HepG2 (cell line): Measurements from ENCODE around the gene CEACAM16. TPM values are rescaled to one million over a fixed set of nuclear protein-coding genes. Genes with fewer than 3 reads are reported as not detected.
A peak's percentile ranks its signal among the peaks of the same experiment; 100 is the strongest.

Source experiments
- ATAC-seq: fragments of 200-7000 bp; cut with Tn5 transposase; 3 replicates; pipeline ENCODE4 v1.9.1; 2020; ENCODE audit warnings: mild to moderate bottlenecking, moderate library complexity
- BruUV-seq: library from RNA; stranded (reverse); fragments of 400-500 nt; replicated peaks from 2 replicates; lab custom pipeline; 2021; lab: Mats Ljungman, UMichigan
- CTCF ChIA-PET: fragments of 300-600 bp; formaldehyde crosslinking; extraction: SDS; loops from one replicate; lab custom pipeline; 2021; ENCODE audit warnings: low total read pairs, inconsistent platforms, low intra/inter-chr PET ratio; lab: Yijun Ruan, JAX
- POLR2A ChIA-PET: fragments of 350-600 bp; sonication (Branson Sonifier 250); formaldehyde crosslinking; loops from one replicate; lab custom pipeline; 2020; ENCODE audit warnings: antibody characterized with exemption, inconsistent platforms; lab: Yijun Ruan, JAX
- DNase-seq: peaks from one replicate; pipeline ENCODE4 v3.0.0-alpha.2; 2015; ENCODE audit warnings: low spot score
- FAIRE-seq: peaks from 3 replicates; lab custom pipeline; 2011; peaks lifted over from hg19 to GRCh38; lab: Jason Lieb, UNC
- H2AFZ ChIP-seq: one replicate; pipeline ENCODE4 v1.6.1; 2011; ENCODE audit warnings: low read length, inconsistent platforms
- H3K27ac ChIP-seq: fragments of 300-600 bp; 3 replicates; pipeline ENCODE4 v1.8.0; 2011; ENCODE audit warnings: mixed run types, mild to moderate bottlenecking, mixed read lengths, low read length, inconsistent platforms; ENCODE audit not compliant: insufficient read depth; ENCODE audit errors: extremely low read length
- H3K27me3 ChIP-seq, 2 experiments: fragments of 200-600 bp in 1 of 2; 2 replicates in 1 of 2; 3 replicates in 1 of 2; pipeline versions ENCODE4 v1.6.0 to v1.8.0; 2011; ENCODE audit warnings: low read length in 2 of 2, mild to moderate bottlenecking in 2 of 2, moderate library complexity in 2 of 2, inconsistent platforms in 1 of 2; ENCODE audit not compliant: insufficient read depth in 2 of 2, control insufficient read depth in 1 of 2
- H3K36me3 ChIP-seq, 2 experiments: fragments of 200-600 bp in 1 of 2; replicated peaks in 1 of 2; 2 replicates in 1 of 2; 3 replicates in 1 of 2; pipeline versions ENCODE4 v1.5.1 to v1.8.0; 2011; ENCODE audit warnings: low read length in 2 of 2, inconsistent platforms in 1 of 2; ENCODE audit not compliant: insufficient read depth in 2 of 2, control insufficient read depth in 1 of 2
- H3K4me1 ChIP-seq: 2 replicates; pipeline ENCODE4 v1.5.1; 2012; ENCODE audit warnings: low read length, inconsistent platforms; ENCODE audit not compliant: insufficient read depth
- H3K4me2 ChIP-seq: 2 replicates; pipeline ENCODE4 v1.6.0; 2011; ENCODE audit warnings: low read depth, low read length, inconsistent platforms
- H3K4me3 ChIP-seq, 3 experiments: fragments of 200-600 bp in 1 of 3; sonication (generic), shearing (Covaris generic) in 1 of 3; replicated peaks in 1 of 3; 2 replicates each; pipeline ENCODE4 v1.5.1; 2011 to 2016; ENCODE audit warnings: low read length in 3 of 3, inconsistent platforms in 2 of 3, low read depth in 2 of 3, mild to moderate bottlenecking in 2 of 3, control low read depth in 1 of 3, mixed read lengths in 1 of 3; ENCODE audit not compliant: insufficient read depth in 1 of 3
- H3K79me2 ChIP-seq: one replicate; pipeline ENCODE4 v1.6.1; 2011; ENCODE audit warnings: low read length, inconsistent platforms; ENCODE audit not compliant: insufficient read depth
- H3K9ac ChIP-seq: 2 replicates; pipeline ENCODE4 v1.6.0; 2011; ENCODE audit warnings: mild to moderate bottlenecking, low read depth, low read length, inconsistent platforms; ENCODE audit not compliant: insufficient read depth
- H3K9me3 ChIP-seq: 2 replicates; pipeline ENCODE4 v1.5.1; 2012; ENCODE audit warnings: mild to moderate bottlenecking, low read length
- H4K20me1 ChIP-seq: 2 replicates; pipeline ENCODE4 v1.6.0; 2011; ENCODE audit warnings: inconsistent platforms, mild to moderate bottlenecking, low read length, moderate library complexity; ENCODE audit not compliant: insufficient read depth
- CHD2 ChIP-seq: IDR thresholded peaks from 2 replicates; pipeline ENCODE4 v1.6.1; 2011; ENCODE audit warnings: low read depth, low read length, improper control_type of control experiment
- HNRNPL ChIP-seq: fragments of 200-400 bp; formaldehyde crosslinking; IDR thresholded peaks from 2 replicates; pipeline ENCODE4 v1.6.1; 2017; ENCODE audit warnings: mild to moderate bottlenecking, low read depth, low read length
- MAFF ChIP-seq: IDR thresholded peaks from 2 replicates; pipeline ENCODE4 v1.6.1; 2011; ENCODE audit warnings: low read depth, low read length, improper control_type of control experiment
- MAFG ChIP-seq: sonication (generic); formaldehyde crosslinking; IDR thresholded peaks from 2 replicates; pipeline ENCODE4 v1.5.1; 2020; ENCODE audit warnings: mild to moderate bottlenecking, missing genetic modification reagents
- MAFK ChIP-seq, 2 experiments: IDR thresholded peaks in 1 of 2; conservative IDR thresholded peaks in 1 of 2; 2 replicates each; pipeline ENCODE4 v1.6.1; 2011; ENCODE audit warnings: improper control_type of control experiment in 2 of 2, low read length in 2 of 2
- RAD21 ChIP-seq: fragments of 450-650 bp; formaldehyde crosslinking; IDR thresholded peaks from 2 replicates; pipeline ENCODE4 v1.5.0; 2020; ENCODE audit warnings: mild to moderate bottlenecking
- SAP130 ChIP-seq: IDR thresholded peaks from 2 replicates; pipeline ENCODE4 v1.6.1; 2016; ENCODE audit warnings: low read depth
- SMC3 ChIP-seq: IDR thresholded peaks from 2 replicates; pipeline ENCODE4 v1.6.1; 2011; ENCODE audit warnings: low read length, improper control_type of control experiment
- SOX6 ChIP-seq, 2 experiments: fragments of 450-650 bp in 1 of 2; sonication (generic) in 1 of 2; formaldehyde crosslinking in 1 of 2; IDR thresholded peaks; 2 replicates each; pipeline versions ENCODE4 v1.4.0 to v1.6.1; 2017 to 2020; ENCODE audit warnings: antibody characterized with exemption in 1 of 2, mild to moderate bottlenecking in 1 of 2, missing genetic modification reagents in 1 of 2
- STAG1 ChIP-seq: sonication (generic); formaldehyde crosslinking; IDR thresholded peaks from 2 replicates; pipeline ENCODE4 v1.4.0; 2020; ENCODE audit warnings: missing genetic modification reagents
- TBL1XR1 ChIP-seq: fragments of 150-350 bp; IDR thresholded peaks from 2 replicates; pipeline ENCODE4 v1.6.1; 2014; ENCODE audit warnings: borderline replicate concordance, low read length; ENCODE audit not compliant: partially characterized antibody
- XRCC5 ChIP-seq: fragments of 200-400 bp; formaldehyde crosslinking; optimal IDR thresholded peaks from 2 replicates; pipeline ENCODE3; 2017; ENCODE audit warnings: mild to moderate bottlenecking, low read length
- ZBTB33 ChIP-seq: sonication (generic); formaldehyde crosslinking; IDR thresholded peaks from 2 replicates; pipeline ENCODE4 v1.4.0; 2020; ENCODE audit warnings: missing genetic modification reagents
- ZBTB38 ChIP-seq: sonication (generic); formaldehyde crosslinking; IDR thresholded peaks from 2 replicates; pipeline ENCODE4 v1.5.1; 2020; ENCODE audit warnings: mild to moderate bottlenecking, missing genetic modification reagents
- ZNF709 ChIP-seq: sonication (generic); formaldehyde crosslinking; IDR thresholded peaks from 2 replicates; pipeline ENCODE4 v1.5.0; 2020; ENCODE audit warnings: mild to moderate bottlenecking, missing genetic modification reagents
- ZNF768 ChIP-seq: sonication (generic); formaldehyde crosslinking; IDR thresholded peaks from 2 replicates; pipeline ENCODE4 v1.4.0; 2020; ENCODE audit warnings: missing genetic modification reagents
- WGBS: methylation state at CpG from one replicate; pipeline ENCODE4 v1.1.6; 2017; ENCODE audit warnings: low lambda C conversion rate; 5-methylcytosine and 5-hydroxymethylcytosine counted together
- in situ Hi-C: cut with HindIII; loops from 2 replicates; pipeline ENCODE4 v1.10.0; 2017; ENCODE audit warnings: low pct_unique_long_range_greater_than_20kb; ENCODE audit not compliant: extremely low pct_ligation_motif_present
- intact Hi-C: fragments of 100-400 bp; cut with micrococcal nuclease; formaldehyde crosslinking; loops from one replicate; pipeline ENCODE4 v1.10.0; 2022; ENCODE audit not compliant: unreplicated experiment
- polyA plus RNA-seq, 8 experiments: library from polyadenylated mRNA; depleted of rRNA in 3 of 8; stranded (reverse) in 7 of 8; unstranded in 1 of 8; fragments of >200 nt; fragmentation: Illumina TruSeq in 4 of 8; extraction: Trizol in 4 of 8; gene quantifications; 2 replicates each; pipeline versions ENCODE4 v1.2.1 to v1.2.3, GENCODE V29; 2011 to 2016; ENCODE audit warnings: low read depth in 4 of 8, missing spikeins in 1 of 8, mixed read lengths in 1 of 8; ENCODE audit not compliant: insufficient read depth in 1 of 8
- total RNA-seq, 5 experiments: library from RNA; depleted of rRNA; stranded (reverse); fragments of >200 nt; fragmentation: Illumina TruSeq; extraction: Trizol; gene quantifications; 2 replicates each; pipeline ENCODE4 v1.2.3, GENCODE V29; 2016; ENCODE audit warnings: low read depth in 1 of 5
- TF ChIP-seq, protein P1 (sequence below): sonication (generic); formaldehyde crosslinking; IDR thresholded peaks from 2 replicates; pipeline ENCODE4 v1.5.1; 2020; ENCODE audit warnings: mild to moderate bottlenecking, moderate library complexity, missing genetic modification reagents
- TF ChIP-seq, protein P2 (sequence below): sonication (generic); IDR thresholded peaks from 2 replicates; pipeline ENCODE4 v1.6.1; 2016; ENCODE audit warnings: low read depth, borderline replicate concordance

Gene CEACAM16
- total and polyA plus RNA-seq, 2 of the 13 experiments (the other 11 are each of a cell fraction or from before 2014, with no cell fraction given): not detected

DNA sequence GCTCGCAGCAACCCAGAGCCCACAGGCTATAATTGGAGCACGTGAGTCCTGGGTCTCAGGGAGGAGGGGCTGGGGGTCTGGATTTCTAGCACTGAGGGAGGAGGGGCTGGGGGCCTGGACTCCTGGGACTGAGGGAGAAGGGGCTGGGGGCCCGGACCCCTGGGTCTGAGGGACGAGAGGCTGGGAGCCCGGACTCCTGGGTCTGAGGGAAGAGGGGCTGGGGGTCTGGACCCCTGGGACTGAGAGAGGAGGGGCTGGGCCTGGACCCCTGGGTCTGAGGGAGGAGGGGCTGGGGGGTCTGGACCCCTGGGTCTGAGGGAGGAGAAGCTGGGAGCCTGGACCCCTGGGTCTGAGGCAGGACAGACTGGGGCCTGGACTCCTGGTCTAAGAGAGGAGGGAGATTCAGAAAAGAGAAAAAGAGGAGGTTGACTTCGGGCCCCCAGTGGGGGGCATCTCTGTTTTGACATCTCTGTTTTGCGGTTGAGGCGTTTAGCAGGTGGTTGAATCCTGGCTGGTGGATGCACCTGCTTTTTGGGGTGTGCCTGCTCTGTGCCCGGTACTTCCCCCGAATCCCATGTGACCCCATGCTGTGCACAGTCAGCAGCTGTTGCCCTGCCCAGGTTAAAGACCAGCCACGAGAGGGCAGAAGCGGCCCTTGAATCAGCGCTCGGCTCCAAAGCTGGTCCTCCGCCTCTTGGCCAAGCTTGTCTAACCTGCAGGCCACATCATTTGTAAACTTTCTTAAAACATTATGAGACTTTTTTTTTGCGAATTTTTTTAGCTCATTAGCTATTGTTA lies 44.8 kb upstream of the CEACAM16 start:
- FAIRE-seq (no peak), DNase-seq (peak; percentile 36), ATAC-seq (peak; percentile 75)
- H3K4me2 ChIP-seq: no peak overlapping the region
- no peak overlapping the region for H3K27ac ChIP-seq
- TSS peak; percentile 27 for BruUV-seq
- H3K9me3 ChIP-seq: no peaks in the 10 kb centered on the region
- ChIA-PET CTCF (interaction anchor here (1.9 to 5.4 kb wide), 3 partner anchors 43 to 83 kb away, joined by 5 to 45 read pairs (median 21); no protein-coding TSS in a partner anchor), POLR2A (interaction anchor here (0.6 to 3.4 kb wide), 10 partner anchors 9 to 83 kb away, joined by 3 to 22 read pairs (median 6); partner anchors contain the start of genes IGSF23 and PVR)
- H4K20me1 ChIP-seq: no peaks in the 10 kb centered on the region
- no peak overlapping the region for H3K4me3 ChIP-seq
- no peak overlapping the region for H2AFZ ChIP-seq
- H3K79me2 ChIP-seq: no peaks in the 10 kb centered on the region
- intact Hi-C loops: no loop called here
- H3K27me3 ChIP-seq: no peaks in the 10 kb centered on the region
- H3K4me1 ChIP-seq: no peaks in the 10 kb centered on the region
- H3K36me3 ChIP-seq: peaks cover 48 to 85% of the 10 kb centered on the region in 2 experiments
- WGBS: 80% methylated on average over 16 of the region's 16 CpGs
- no peak overlapping the region for H3K9ac ChIP-seq
- in situ Hi-C loops: no loop called here
- TF ChIP-seq RAD21 (CRISPR knock-in tag): peak; percentile 50; the same call in 1 of the 2 replicates
- TF ChIP-seq HNRNPL: 0 out of 2 replicates have a peak, but pooled peaks have one; percentile 8
- 0 out of 2 replicates have a peak, but pooled peaks have one; percentile 38 for TF ChIP-seq MAFG (CRISPR knock-in tag)
- TF ChIP-seq, protein P1, sequence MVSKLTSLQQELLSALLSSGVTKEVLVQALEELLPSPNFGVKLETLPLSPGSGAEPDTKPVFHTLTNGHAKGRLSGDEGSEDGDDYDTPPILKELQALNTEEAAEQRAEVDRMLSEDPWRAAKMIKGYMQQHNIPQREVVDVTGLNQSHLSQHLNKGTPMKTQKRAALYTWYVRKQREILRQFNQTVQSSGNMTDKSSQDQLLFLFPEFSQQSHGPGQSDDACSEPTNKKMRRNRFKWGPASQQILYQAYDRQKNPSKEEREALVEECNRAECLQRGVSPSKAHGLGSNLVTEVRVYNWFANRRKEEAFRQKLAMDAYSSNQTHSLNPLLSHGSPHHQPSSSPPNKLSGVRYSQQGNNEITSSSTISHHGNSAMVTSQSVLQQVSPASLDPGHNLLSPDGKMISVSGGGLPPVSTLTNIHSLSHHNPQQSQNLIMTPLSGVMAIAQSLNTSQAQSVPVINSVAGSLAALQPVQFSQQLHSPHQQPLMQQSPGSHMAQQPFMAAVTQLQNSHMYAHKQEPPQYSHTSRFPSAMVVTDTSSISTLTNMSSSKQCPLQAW (CRISPR knock-in tag): 0 out of 2 replicates have a peak, but pooled peaks have one; percentile 38
- no peak for TF ChIP-seq ZNF709
- peak in 1 of 2 experiments; percentile 65; a peak in 3 of 4 replicates for TF ChIP-seq MAFK (conservative IDR thresholded peaks at IDR 0.05 in 1 of 2, IDR thresholded peaks at IDR 0.05 in 1 of 2; ENCODE audit: low read length in 2 of 2)
- TF ChIP-seq ZBTB33 (CRISPR knock-in tag): peak; percentile 66; the same call in 1 of the 2 replicates
- peak; percentile 33; the same call in 1 of the 2 replicates for TF ChIP-seq ZNF768 (CRISPR knock-in tag)
- TF ChIP-seq STAG1 (CRISPR knock-in tag): peak; percentile 70
- no peak for TF ChIP-seq SOX6 (IDR thresholded peaks at IDR 0.05)
- no peak for TF ChIP-seq SOX6 (CRISPR knock-in tag; IDR thresholded peaks at IDR 0.05)
- peak; percentile 68; the same call in 1 of the 2 replicates for TF ChIP-seq MAFF
- 0 out of 2 replicates have a peak, but pooled peaks have one; percentile 43 for TF ChIP-seq ZBTB38 (CRISPR knock-in tag)
- peak; percentile 18; the same call in 1 of the 2 replicates for TF ChIP-seq SAP130 (CRISPR knock-in tag)
- no peak for TF ChIP-seq CHD2
- TF ChIP-seq, protein P2, sequence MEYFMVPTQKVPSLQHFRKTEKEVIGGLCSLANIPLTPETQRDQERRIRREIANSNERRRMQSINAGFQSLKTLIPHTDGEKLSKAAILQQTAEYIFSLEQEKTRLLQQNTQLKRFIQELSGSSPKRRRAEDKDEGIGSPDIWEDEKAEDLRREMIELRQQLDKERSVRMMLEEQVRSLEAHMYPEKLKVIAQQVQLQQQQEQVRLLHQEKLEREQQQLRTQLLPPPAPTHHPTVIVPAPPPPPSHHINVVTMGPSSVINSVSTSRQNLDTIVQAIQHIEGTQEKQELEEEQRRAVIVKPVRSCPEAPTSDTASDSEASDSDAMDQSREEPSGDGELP: peak; percentile 23; the same call in 1 of the 2 replicates
- 0 out of 2 replicates have a peak, but pooled peaks have one; percentile 23 for TF ChIP-seq SMC3
- TF ChIP-seq TBL1XR1: no peak
- peak; percentile 29 for TF ChIP-seq XRCC5
